Kidney tubule cell (primary cell): Measurements from ENCODE around the gene CLIP2.
"Not testable (repeated sequence)": the region's sequence is repeated elsewhere in the genome, so short reads cannot be mapped to it uniquely, and the experiment has no call there.

Experiments
- DNase-seq: peaks from one replicate; pipeline ENCODE4 v3.0.0-alpha.2; 2018; ENCODE audit warnings: low spot score

Gene CLIP2

GRCh38 chr7:74289018-74289658 is at the start of gene CLIP2:
CLIP2 (plus strand) TSS chr7:74289407; CDS start chr7:74317547, 28,140 bp downstream.
- DNase-seq, result peak; percentile 84

GRCh38 chr7:74240482-74240881 is 48.7 kb upstream of the CLIP2 start:
- no peak for DNase-seq

- no peak for DNase-seq
Observed at GRCh38 chr7:74242122-74242443, 47.1 kb upstream of the CLIP2 start.

- DNase-seq, result no peak
Observed at GRCh38 chr7:74246497-74246896, 42.7 kb upstream of the CLIP2 start.

- no peak for DNase-seq
Observed at GRCh38 chr7:74248156-74248555, 41.1 kb upstream of the CLIP2 start.

- DNase-seq, result not testable (repeated sequence)
Observed at GRCh38 chr7:74249058-74249457, 40.1 kb upstream of the CLIP2 start.

- DNase-seq, result no peak
Observed at GRCh38 chr7:74252893-74253292, 36.3 kb upstream of the CLIP2 start.

- no peak for DNase-seq
Observed at GRCh38 chr7:74253331-74253730, 35.9 kb upstream of the CLIP2 start.

GRCh38 chr7:74253835-74254128 is 35.4 kb upstream of the CLIP2 start:
- DNase-seq, result no peak

- peak; percentile 97 for DNase-seq
Observed at GRCh38 chr7:74254129-74254857, 34.9 kb upstream of the CLIP2 start, which contains the start of gene RFC2. RFC2 (minus strand) TSS chr7:74254399; CDS start chr7:74254383, 16 bp downstream.

GRCh38 chr7:74254858-74255379 is 34.3 kb upstream of the CLIP2 start:
- peak; percentile 15 for DNase-seq

GRCh38 chr7:74255461-74255860 is 33.7 kb upstream of the CLIP2 start:
- not testable (repeated sequence) for DNase-seq

- no peak for DNase-seq
Observed at GRCh38 chr7:74256491-74257408, 32.5 kb upstream of the CLIP2 start.

GRCh38 chr7:74258639-74259038 is 30.6 kb upstream of the CLIP2 start:
- DNase-seq, result no peak

- DNase-seq, result no peak
Observed at GRCh38 chr7:74262639-74263398, 26.4 kb upstream of the CLIP2 start.

GRCh38 chr7:74263399-74264120 is 25.6 kb upstream of the CLIP2 start:
- no peak for DNase-seq

GRCh38 chr7:74266191-74266963 is 22.8 kb upstream of the CLIP2 start:
- no peak for DNase-seq

GRCh38 chr7:74267756-74268565 is 21.2 kb upstream of the CLIP2 start:
- DNase-seq, result no peak

- DNase-seq, result peak; percentile 83
Observed at GRCh38 chr7:74269757-74270277, 19.4 kb upstream of the CLIP2 start.
